Measurements from ENCODE around the gene KLHL14. TPM values are rescaled to one million over a fixed set of nuclear protein-coding genes. Genes with fewer than 3 reads are reported as not detected.

Gene KLHL14
- total and polyA plus RNA-seq, 2 donors (not counting 1 experiment from before 2014, with no cell fraction given): 18.5 to 42.5 TPM

GRCh38 chr18:32802591-32803451, 30.0 kb upstream of the KLHL14 start:
- Mint-ChIP-seq H3K27me3 (no peaks in the 10 kb centered on the region), H3K27ac (peak overlapping the region; percentile 96), H3K4me1 (peaks cover 55% of the 10 kb centered on the region), H3K9me3 (ENCODE audit: insufficient read depth) (peaks cover 5% of the 10 kb centered on the region), H3K4me3 (peak overlapping the region; percentile 80)
- intact Hi-C loops (cut with micrococcal nuclease): loop anchor here (1.0 to 5.0 kb wide), 6 partner anchors 31 to 711 kb away; partner anchors contain the start of gene RNF138
- peak overlapping the region in 3 of 5 experiments; percentile 5 to 37 (median 26) for H3K4me3 ChIP-seq (ENCODE audit: control extremely low read depth in 1 of 5, extremely low read depth in 1 of 5, insufficient read depth in 1 of 5, low read depth in 2 of 5, low read length in 4 of 5)
- H3K9me3 ChIP-seq (ENCODE audit: control extremely low read depth in 1 of 3, control insufficient read depth in 2 of 3, insufficient read depth in 1 of 3, low read length in 2 of 3): peaks cover 0 to 7% (median 2%) of the 10 kb centered on the region in 3 donors
- ChIA-PET CTCF (interaction anchor here (0.5 to 3.0 kb wide), 16 partner anchors 10 to 116 kb away, joined by 3 to 23 read pairs (median 4); partner anchors contain the start of gene KLHL14), POLR2A (interaction anchor here (0.7 to 2.9 kb wide), 6 partner anchors 15 to 72 kb away, joined by 3 to 47 read pairs (median 4); partner anchors contain the start of gene KLHL14)
- peak; percentile 16 for DNase-seq
- H4K20me1 ChIP-seq (ENCODE audit: control insufficient read depth, insufficient read depth, low read length, poor library complexity, severe bottlenecking): no peaks in the 10 kb centered on the region
- peaks cover 43 to 46% of the 10 kb centered on the region in 2 donors for H3K4me1 ChIP-seq (ENCODE audit: control insufficient read depth in 2 of 2, insufficient read depth in 2 of 2, low read length in 2 of 2)
- no peaks in the 10 kb centered on the region for H3K27me3 ChIP-seq (replicated peaks in 1 of 4; ENCODE audit: control extremely low read depth in 1 of 4, control insufficient read depth in 3 of 4, insufficient read depth in 4 of 4, low read length in 3 of 4)
- H3K36me3 ChIP-seq (replicated peaks in 1 of 2; ENCODE audit: control extremely low read depth in 1 of 2, control insufficient read depth in 1 of 2, extremely low read depth in 1 of 2, insufficient read depth in 2 of 2, low read length in 1 of 2): no peaks in the 10 kb centered on the region
- TF ChIP-seq EZH2 (IDR thresholded peaks at IDR 0.05; ENCODE audit: borderline replicate concordance, insufficient read depth, low read depth, low read length, poor library complexity, severe bottlenecking) (no peak), CTCF (IDR thresholded peaks at IDR 0.05) (no peak)
- peak overlapping the region; percentile 88 to 91 for H3K27ac ChIP-seq (ENCODE audit: low read length in 2 of 2)
- no peaks in the 10 kb centered on the region for H3K79me2 ChIP-seq (ENCODE audit: control insufficient read depth, insufficient read depth, low read length)
- WGBS (ENCODE audit: insufficient coverage): 39% methylated on average over 2 of the region's 8 CpGs
- H3K4me2 ChIP-seq (replicated peaks; ENCODE audit: low read depth, low read length, poor library complexity, severe bottlenecking): peak overlapping the region; percentile 64
- no peak overlapping the region for H2AFZ ChIP-seq (ENCODE audit: insufficient read depth, low read depth, low read length, poor library complexity, severe bottlenecking)
- peak overlapping the region; percentile 19 for H3K9ac ChIP-seq (ENCODE audit: low read length)
- ATAC-seq (ENCODE audit: low read depth): peak; percentile 53
